ENCODE results near the gene SIVA1. TPM values are rescaled to one million over a fixed set of nuclear protein-coding genes. Genes with fewer than 3 reads are reported as not detected.

Gene SIVA1
- total RNA-seq, 2 donors from 2014 or later = 82.5 to 87.3 TPM

DNA sequence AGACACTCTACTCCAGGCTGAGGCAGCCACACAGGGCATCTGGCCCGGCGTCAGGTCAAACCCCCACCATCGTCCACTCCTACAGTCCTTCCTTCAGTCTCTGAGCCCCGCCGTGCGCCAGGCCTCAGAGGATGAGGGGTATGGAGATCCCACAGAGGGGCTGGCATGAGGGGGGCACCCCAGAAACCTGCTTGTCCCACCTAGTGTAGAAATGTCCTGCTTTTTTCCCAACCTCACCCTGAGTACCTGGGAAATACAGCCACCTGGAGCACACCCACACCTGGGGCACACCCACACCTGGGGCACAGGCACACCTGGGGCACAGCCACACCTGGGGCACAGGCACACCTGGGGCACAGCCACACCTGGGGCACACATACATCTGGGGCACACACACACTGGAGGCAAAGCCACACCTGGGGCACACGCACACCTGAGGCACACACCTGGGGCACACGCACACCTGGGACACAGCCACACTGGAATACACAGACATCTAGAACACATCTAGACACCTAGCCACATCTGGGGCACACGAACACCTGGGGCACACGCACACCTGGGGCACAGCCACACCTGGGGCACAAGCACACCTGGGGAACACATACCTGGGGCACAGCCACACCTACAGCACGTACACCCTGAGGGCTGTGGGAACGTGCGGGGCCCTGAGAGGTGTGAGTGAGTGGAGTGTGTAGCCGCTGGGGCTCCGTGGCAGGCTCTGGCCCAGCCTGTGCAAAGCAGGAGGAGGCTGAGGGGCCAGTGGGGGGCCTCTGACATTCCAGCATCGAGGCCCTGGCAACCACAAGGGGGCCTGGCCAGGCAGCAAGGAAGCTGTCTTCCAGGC is 24.2 kb downstream of the SIVA1 start:
- H3K4me3 ChIP-seq (ENCODE audit: low read length) = no peak overlapping the region
- H3K36me3 ChIP-seq (ENCODE audit: control insufficient read depth, insufficient read depth, low read length) = peaks cover 46% of the 10 kb centered on the region
- H3K9ac ChIP-seq (ENCODE audit: extremely low read depth, low read length, poor library complexity, severe bottlenecking) = no peak overlapping the region
- no peaks in the 10 kb centered on the region for H3K27me3 Mint-ChIP-seq (ENCODE audit: insufficient read depth)
- peaks cover 36% of the 10 kb centered on the region for H3K36me3 Mint-ChIP-seq (ENCODE audit: low read depth)
- peak overlapping the region; percentile 77 for H3K27ac ChIP-seq (ENCODE audit: low read depth, low read length)
- DNase-seq = peak; percentile 65
- H3K27ac Mint-ChIP-seq = no peak overlapping the region
- H3K27me3 ChIP-seq (ENCODE audit: control insufficient read depth, insufficient read depth, low read length, poor library complexity, severe bottlenecking) = no peaks in the 10 kb centered on the region
- H3K9me3 ChIP-seq (ENCODE audit: control insufficient read depth, low read length) = no peaks in the 10 kb centered on the region
- H3K4me1 Mint-ChIP-seq = no peaks in the 10 kb centered on the region
- TF ChIP-seq, protein P1, sequence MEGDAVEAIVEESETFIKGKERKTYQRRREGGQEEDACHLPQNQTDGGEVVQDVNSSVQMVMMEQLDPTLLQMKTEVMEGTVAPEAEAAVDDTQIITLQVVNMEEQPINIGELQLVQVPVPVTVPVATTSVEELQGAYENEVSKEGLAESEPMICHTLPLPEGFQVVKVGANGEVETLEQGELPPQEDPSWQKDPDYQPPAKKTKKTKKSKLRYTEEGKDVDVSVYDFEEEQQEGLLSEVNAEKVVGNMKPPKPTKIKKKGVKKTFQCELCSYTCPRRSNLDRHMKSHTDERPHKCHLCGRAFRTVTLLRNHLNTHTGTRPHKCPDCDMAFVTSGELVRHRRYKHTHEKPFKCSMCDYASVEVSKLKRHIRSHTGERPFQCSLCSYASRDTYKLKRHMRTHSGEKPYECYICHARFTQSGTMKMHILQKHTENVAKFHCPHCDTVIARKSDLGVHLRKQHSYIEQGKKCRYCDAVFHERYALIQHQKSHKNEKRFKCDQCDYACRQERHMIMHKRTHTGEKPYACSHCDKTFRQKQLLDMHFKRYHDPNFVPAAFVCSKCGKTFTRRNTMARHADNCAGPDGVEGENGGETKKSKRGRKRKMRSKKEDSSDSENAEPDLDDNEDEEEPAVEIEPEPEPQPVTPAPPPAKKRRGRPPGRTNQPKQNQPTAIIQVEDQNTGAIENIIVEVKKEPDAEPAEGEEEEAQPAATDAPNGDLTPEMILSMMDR (conservative IDR thresholded peaks at IDR 0.05) = peak; percentile 51
- 37 to 93% methylated on average over 3 to 16 of the region's 16 CpGs for WGBS, 2 experiments (ENCODE audit: insufficient coverage in 1 of 2, insufficient read length in 1 of 2)
- peaks cover under 1% of the 10 kb centered on the region for H3K9me3 Mint-ChIP-seq
- H3K4me1 ChIP-seq (ENCODE audit: control insufficient read depth, insufficient read depth, low read length) = no peaks in the 10 kb centered on the region
- H3K4me3 Mint-ChIP-seq = no peak overlapping the region

DNA sequence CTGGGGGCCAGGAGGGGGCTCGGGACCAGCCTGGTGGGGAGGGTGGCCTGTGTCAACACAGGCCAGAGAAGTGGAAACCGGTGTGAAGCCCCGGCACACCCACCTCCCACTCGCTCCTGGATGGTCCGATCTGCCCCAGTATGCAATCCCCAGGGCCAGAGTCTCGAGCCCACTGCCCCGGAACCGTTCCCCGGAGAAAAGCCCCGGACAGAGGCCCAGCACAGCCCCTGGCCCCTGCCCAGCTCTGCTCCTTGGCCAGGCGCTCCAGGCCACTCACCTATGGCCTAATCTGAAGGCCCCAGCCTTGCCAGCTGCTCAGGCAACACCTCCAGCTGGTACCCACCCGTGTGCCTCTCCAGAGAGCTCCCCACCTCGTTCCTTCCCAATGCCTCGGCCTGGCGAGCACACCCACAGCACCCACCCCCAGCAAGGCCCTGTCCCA is 24.9 kb downstream of the SIVA1 start:
- no peak overlapping the region for H3K27ac Mint-ChIP-seq

DNA sequence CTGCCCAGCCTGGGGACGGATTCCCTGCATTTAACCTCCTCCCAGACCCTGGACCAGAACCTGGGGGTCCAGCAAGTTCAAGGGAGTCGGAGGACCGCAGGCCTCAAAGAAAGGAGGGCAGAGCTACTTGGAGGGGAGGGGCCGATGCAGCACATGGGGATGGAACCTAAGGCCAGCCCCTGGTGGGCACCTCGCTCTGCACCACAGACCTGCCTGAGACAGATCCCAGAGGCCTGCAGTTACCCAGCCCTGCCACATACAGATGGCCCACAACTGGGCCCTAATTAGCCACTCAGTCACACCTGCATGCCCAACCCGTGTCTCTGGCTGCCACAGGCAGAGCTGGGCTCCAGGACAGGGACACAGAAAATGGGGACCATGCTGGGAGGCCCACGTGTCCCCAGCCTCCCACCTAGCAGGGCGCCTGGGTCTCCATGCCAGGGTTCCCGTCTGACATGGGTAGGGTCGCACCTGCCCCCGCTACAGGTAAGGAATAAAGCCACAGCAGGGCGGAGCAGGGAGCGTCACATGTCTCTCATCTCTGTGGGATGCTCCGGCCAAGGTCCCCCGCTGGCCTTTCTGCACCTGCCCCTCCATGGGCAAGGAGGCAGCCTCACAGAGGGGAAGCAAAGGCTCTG is 25.9 kb downstream of the SIVA1 start:
- Histone ChIP-seq H3K9me3 (ENCODE audit: control insufficient read depth, low read length) (no peaks in the 10 kb centered on the region), H3K27me3 (ENCODE audit: control insufficient read depth, insufficient read depth, low read length, poor library complexity, severe bottlenecking) (no peaks in the 10 kb centered on the region), H3K9ac (ENCODE audit: extremely low read depth, low read length, poor library complexity, severe bottlenecking) (no peak overlapping the region), H3K4me3 (ENCODE audit: low read length) (no peak overlapping the region), H3K36me3 (ENCODE audit: control insufficient read depth, insufficient read depth, low read length) (peaks cover 32% of the 10 kb centered on the region), H3K27ac (ENCODE audit: low read depth, low read length) (peak overlapping the region; percentile 77), H3K4me1 (ENCODE audit: control insufficient read depth, insufficient read depth, low read length) (no peaks in the 10 kb centered on the region)
- TF ChIP-seq, protein P1 (conservative IDR thresholded peaks at IDR 0.05) = peak; percentile 24
- DNase-seq = no peak
- Mint-ChIP-seq H3K36me3 (ENCODE audit: low read depth) (peaks cover 21% of the 10 kb centered on the region), H3K4me3 (no peak overlapping the region), H3K27me3 (ENCODE audit: insufficient read depth) (no peaks in the 10 kb centered on the region), H3K27ac (no peak overlapping the region), H3K4me1 (no peaks in the 10 kb centered on the region), H3K9me3 (no peaks in the 10 kb centered on the region)
- WGBS, 2 experiments (ENCODE audit: insufficient coverage in 1 of 2, insufficient read length in 1 of 2) = 92% methylated on average over 5 to 15 of the region's 15 CpGs

More for the DNA sequence above, 24.9 kb downstream of the SIVA1 start:
- no peak overlapping the region for H3K9ac ChIP-seq (ENCODE audit: extremely low read depth, low read length, poor library complexity, severe bottlenecking)
- peaks cover 40% of the 10 kb centered on the region for H3K36me3 ChIP-seq (ENCODE audit: control insufficient read depth, insufficient read depth, low read length)
- WGBS, 2 experiments (ENCODE audit: insufficient coverage in 1 of 2, insufficient read length in 1 of 2) = 87% methylated on average over 5 to 15 of the region's 15 CpGs
- no peaks in the 10 kb centered on the region for H3K9me3 ChIP-seq (ENCODE audit: control insufficient read depth, low read length)
- Mint-ChIP-seq H3K27me3 (ENCODE audit: insufficient read depth) (no peaks in the 10 kb centered on the region), H3K4me3 (no peak overlapping the region), H3K9me3 (no peaks in the 10 kb centered on the region), H3K36me3 (ENCODE audit: low read depth) (peaks cover 29% of the 10 kb centered on the region), H3K4me1 (no peaks in the 10 kb centered on the region)
- H3K4me1 ChIP-seq (ENCODE audit: control insufficient read depth, insufficient read depth, low read length) = no peaks in the 10 kb centered on the region
- DNase-seq = no peak
- no peaks in the 10 kb centered on the region for H3K27me3 ChIP-seq (ENCODE audit: control insufficient read depth, insufficient read depth, low read length, poor library complexity, severe bottlenecking)
- TF ChIP-seq, protein P1 (conservative IDR thresholded peaks at IDR 0.05) = no peak
- no peak overlapping the region for H3K4me3 ChIP-seq (ENCODE audit: low read length)
- H3K27ac ChIP-seq (ENCODE audit: low read depth, low read length) = peak overlapping the region; percentile 77

All from endodermal cell (in vitro differentiated cells).